ENCODE measurements around the gene PTGER2.

GRCh38 chr14:52328276-52328675 is 14.2 kb downstream of the PTGER2 start:
- TF ChIP-seq POLR2AphosphoS5 (IDR thresholded peaks at IDR 0.05; ENCODE audit: low read depth, low read length), result no peak
- TF ChIP-seq, protein P1, sequence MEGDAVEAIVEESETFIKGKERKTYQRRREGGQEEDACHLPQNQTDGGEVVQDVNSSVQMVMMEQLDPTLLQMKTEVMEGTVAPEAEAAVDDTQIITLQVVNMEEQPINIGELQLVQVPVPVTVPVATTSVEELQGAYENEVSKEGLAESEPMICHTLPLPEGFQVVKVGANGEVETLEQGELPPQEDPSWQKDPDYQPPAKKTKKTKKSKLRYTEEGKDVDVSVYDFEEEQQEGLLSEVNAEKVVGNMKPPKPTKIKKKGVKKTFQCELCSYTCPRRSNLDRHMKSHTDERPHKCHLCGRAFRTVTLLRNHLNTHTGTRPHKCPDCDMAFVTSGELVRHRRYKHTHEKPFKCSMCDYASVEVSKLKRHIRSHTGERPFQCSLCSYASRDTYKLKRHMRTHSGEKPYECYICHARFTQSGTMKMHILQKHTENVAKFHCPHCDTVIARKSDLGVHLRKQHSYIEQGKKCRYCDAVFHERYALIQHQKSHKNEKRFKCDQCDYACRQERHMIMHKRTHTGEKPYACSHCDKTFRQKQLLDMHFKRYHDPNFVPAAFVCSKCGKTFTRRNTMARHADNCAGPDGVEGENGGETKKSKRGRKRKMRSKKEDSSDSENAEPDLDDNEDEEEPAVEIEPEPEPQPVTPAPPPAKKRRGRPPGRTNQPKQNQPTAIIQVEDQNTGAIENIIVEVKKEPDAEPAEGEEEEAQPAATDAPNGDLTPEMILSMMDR (IDR thresholded peaks at IDR 0.05), result no peak
- no peak for TF ChIP-seq REST (IDR thresholded peaks at IDR 0.05; ENCODE audit: insufficient read depth in 1 of 2, low read depth in 2 of 2, low read length in 1 of 2)
- no peak for TF ChIP-seq SIN3A (IDR thresholded peaks at IDR 0.05; ENCODE audit: borderline replicate concordance, insufficient read depth, low read depth, low read length)
- TF ChIP-seq TCF7L2 (IDR thresholded peaks at IDR 0.05; ENCODE audit: low read depth, low read length), result no peak
